ENCODE measurements around the gene SAMD13.

DNA sequence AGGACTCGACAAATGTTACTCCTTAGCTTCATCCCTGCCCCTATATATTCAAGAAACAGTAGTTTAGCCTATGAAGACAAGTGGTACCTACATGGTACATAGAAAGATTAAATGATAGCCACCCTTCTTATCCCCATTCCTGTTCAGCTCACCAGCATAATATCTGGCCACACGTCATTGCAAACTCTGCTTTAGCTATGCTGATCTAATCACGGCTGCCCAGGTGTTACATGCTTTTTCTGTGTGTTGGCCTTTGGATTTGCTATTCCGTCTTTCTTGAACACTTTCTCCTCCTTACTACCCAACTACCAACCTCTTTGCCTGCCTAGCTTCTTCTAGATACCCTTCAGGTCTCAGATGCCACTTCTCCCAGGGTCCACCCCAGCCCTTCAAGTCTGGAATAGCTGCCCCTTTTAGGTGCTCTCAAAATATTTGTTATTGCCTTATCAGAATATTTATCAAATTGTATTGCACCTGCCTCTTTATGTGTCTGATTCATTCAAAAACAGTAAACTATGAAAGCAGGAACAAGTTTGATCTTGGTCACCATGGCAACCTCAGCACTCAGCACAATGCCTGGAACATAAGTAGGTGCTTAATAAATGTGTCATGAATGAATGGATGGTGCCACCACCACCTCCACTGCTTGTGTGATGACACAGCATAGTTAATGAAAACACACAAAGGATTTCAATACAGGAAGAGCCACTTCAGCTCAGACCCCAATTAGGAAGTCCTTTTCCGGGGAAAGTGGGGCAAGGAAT, 85.4 kb downstream of the SAMD13 start:
- TF ChIP-seq, protein P1, sequence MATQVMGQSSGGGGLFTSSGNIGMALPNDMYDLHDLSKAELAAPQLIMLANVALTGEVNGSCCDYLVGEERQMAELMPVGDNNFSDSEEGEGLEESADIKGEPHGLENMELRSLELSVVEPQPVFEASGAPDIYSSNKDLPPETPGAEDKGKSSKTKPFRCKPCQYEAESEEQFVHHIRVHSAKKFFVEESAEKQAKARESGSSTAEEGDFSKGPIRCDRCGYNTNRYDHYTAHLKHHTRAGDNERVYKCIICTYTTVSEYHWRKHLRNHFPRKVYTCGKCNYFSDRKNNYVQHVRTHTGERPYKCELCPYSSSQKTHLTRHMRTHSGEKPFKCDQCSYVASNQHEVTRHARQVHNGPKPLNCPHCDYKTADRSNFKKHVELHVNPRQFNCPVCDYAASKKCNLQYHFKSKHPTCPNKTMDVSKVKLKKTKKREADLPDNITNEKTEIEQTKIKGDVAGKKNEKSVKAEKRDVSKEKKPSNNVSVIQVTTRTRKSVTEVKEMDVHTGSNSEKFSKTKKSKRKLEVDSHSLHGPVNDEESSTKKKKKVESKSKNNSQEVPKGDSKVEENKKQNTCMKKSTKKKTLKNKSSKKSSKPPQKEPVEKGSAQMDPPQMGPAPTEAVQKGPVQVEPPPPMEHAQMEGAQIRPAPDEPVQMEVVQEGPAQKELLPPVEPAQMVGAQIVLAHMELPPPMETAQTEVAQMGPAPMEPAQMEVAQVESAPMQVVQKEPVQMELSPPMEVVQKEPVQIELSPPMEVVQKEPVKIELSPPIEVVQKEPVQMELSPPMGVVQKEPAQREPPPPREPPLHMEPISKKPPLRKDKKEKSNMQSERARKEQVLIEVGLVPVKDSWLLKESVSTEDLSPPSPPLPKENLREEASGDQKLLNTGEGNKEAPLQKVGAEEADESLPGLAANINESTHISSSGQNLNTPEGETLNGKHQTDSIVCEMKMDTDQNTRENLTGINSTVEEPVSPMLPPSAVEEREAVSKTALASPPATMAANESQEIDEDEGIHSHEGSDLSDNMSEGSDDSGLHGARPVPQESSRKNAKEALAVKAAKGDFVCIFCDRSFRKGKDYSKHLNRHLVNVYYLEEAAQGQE (IDR thresholded peaks at IDR 0.05; ENCODE audit: borderline replicate concordance), result no peak
- TF ChIP-seq, protein P2, sequence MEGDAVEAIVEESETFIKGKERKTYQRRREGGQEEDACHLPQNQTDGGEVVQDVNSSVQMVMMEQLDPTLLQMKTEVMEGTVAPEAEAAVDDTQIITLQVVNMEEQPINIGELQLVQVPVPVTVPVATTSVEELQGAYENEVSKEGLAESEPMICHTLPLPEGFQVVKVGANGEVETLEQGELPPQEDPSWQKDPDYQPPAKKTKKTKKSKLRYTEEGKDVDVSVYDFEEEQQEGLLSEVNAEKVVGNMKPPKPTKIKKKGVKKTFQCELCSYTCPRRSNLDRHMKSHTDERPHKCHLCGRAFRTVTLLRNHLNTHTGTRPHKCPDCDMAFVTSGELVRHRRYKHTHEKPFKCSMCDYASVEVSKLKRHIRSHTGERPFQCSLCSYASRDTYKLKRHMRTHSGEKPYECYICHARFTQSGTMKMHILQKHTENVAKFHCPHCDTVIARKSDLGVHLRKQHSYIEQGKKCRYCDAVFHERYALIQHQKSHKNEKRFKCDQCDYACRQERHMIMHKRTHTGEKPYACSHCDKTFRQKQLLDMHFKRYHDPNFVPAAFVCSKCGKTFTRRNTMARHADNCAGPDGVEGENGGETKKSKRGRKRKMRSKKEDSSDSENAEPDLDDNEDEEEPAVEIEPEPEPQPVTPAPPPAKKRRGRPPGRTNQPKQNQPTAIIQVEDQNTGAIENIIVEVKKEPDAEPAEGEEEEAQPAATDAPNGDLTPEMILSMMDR (IDR thresholded peaks at IDR 0.05; ENCODE audit: poor library complexity, severe bottlenecking), result no peak
- TF ChIP-seq EP300 (conservative IDR thresholded peaks at IDR 0.05; ENCODE audit: poor library complexity, severe bottlenecking) (no peak), RAD21 (conservative IDR thresholded peaks at IDR 0.05) (no peak), EZH2 (IDR thresholded peaks at IDR 0.05; ENCODE audit: borderline replicate concordance, insufficient read depth, low read length, poor library complexity, severe bottlenecking) (no peak), POLR2AphosphoS5 (IDR thresholded peaks at IDR 0.05) (no peak), MXI1 (conservative IDR thresholded peaks at IDR 0.05; ENCODE audit: poor library complexity, severe bottlenecking) (no peak)
